Measurements from ENCODE around the gene ARPC2.

Gene ARPC2

DNA sequence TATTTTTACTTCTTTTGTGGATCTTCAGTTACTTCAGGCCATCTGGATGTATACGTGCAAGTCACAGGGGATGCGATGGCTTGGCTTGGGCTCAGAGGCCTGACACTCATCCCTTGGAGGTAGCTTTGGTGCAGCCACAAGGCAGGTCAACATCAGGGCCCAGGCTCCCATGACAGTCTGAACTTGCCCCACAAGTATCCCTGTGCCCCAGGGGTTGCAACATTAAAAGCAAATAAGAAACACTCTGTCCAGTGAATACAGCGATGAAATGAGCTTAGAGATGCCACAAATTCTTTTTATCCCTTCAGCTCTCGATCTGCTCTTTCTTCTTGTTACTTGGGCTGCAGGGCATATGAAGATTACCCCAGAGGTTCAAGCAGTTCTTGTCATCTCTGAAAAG lies 37.2 kb upstream of the ARPC2 start:
- CTCF ChIA-PET = no interaction called here
- no peak for TF ChIP-seq ELF4 (IDR thresholded peaks at IDR 0.05)
- no peak for TF ChIP-seq ARNT (IDR thresholded peaks at IDR 0.05)
- TF ChIP-seq SP1 (IDR thresholded peaks at IDR 0.05) = no peak
- no peak for TF ChIP-seq ZNF384 (IDR thresholded peaks at IDR 0.05)
- TF ChIP-seq L3MBTL2 (conservative IDR thresholded peaks at IDR 0.05) = no peak
- TF ChIP-seq, protein P1, sequence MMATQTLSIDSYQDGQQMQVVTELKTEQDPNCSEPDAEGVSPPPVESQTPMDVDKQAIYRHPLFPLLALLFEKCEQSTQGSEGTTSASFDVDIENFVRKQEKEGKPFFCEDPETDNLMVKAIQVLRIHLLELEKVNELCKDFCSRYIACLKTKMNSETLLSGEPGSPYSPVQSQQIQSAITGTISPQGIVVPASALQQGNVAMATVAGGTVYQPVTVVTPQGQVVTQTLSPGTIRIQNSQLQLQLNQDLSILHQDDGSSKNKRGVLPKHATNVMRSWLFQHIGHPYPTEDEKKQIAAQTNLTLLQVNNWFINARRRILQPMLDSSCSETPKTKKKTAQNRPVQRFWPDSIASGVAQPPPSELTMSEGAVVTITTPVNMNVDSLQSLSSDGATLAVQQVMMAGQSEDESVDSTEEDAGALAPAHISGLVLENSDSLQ (IDR thresholded peaks at IDR 0.05) = no peak
- TF ChIP-seq HDGF (IDR thresholded peaks at IDR 0.05; ENCODE audit: borderline replicate concordance) = no peak
- TF ChIP-seq LEF1 (IDR thresholded peaks at IDR 0.05; ENCODE audit: borderline replicate concordance) = no peak
- TF ChIP-seq NFRKB (IDR thresholded peaks at IDR 0.05) = no peak
- TF ChIP-seq FOXK2 (IDR thresholded peaks at IDR 0.05) = no peak
- TF ChIP-seq CTBP1 (IDR thresholded peaks at IDR 0.05; ENCODE audit: borderline replicate concordance) = no peak
- TF ChIP-seq BHLHE40 (IDR thresholded peaks at IDR 0.05; ENCODE audit: borderline replicate concordance) = no peak
- no peak for TF ChIP-seq FOXA1 (IDR thresholded peaks at IDR 0.05)
- no peak for TF ChIP-seq SUZ12 (IDR thresholded peaks at IDR 0.05)
- no peak for TF ChIP-seq TARDBP (IDR thresholded peaks at IDR 0.05)
- TF ChIP-seq FOXM1 (IDR thresholded peaks at IDR 0.05; ENCODE audit: borderline replicate concordance) = no peak
- POLR2A ChIA-PET = no interaction called here
- no peak for DNase-seq (ENCODE audit: extremely low spot score)

DNA sequence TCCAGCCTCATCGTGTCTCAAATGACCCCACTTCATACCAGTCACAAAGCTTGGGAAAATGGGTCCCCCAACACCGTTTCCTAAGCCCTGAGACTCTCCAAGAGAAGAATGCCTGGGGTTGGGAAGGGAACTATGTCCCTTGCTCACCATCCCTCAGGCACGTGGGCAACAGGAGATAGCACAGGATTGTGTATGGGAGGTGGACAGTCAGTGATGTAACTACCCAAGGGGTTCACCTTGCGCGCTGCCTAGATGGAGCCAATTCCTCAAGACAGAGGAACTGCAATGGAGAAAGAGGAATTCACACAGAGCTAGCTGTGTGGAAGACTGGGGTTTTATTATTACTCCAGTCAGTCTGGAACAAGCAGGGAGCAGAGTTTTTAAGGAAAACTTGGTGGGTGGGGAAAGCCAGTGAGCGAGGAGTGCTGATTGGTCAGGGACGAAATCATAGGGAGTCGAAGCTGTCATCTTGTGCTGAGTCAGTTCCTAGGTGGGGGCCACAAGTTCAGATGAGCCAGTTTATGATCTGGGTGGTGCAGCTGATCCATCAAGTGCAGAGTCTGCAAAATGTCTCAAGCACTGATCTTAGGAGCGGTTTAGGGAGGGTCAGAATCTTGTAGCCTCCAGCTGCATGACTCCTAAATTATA lies 36.4 kb upstream of the ARPC2 start:
- TF ChIP-seq ELF4 (IDR thresholded peaks at IDR 0.05) (no peak), NFRKB (IDR thresholded peaks at IDR 0.05) (no peak), ZNF384 (IDR thresholded peaks at IDR 0.05) (no peak), ARNT (IDR thresholded peaks at IDR 0.05) (no peak), HDGF (IDR thresholded peaks at IDR 0.05; ENCODE audit: borderline replicate concordance) (no peak), CTBP1 (IDR thresholded peaks at IDR 0.05; ENCODE audit: borderline replicate concordance) (no peak), SP1 (IDR thresholded peaks at IDR 0.05) (no peak), LEF1 (IDR thresholded peaks at IDR 0.05; ENCODE audit: borderline replicate concordance) (no peak), L3MBTL2 (conservative IDR thresholded peaks at IDR 0.05) (no peak), FOXK2 (IDR thresholded peaks at IDR 0.05) (no peak), SUZ12 (IDR thresholded peaks at IDR 0.05) (no peak), FOXM1 (IDR thresholded peaks at IDR 0.05; ENCODE audit: borderline replicate concordance) (no peak), FOXA1 (IDR thresholded peaks at IDR 0.05) (no peak), TARDBP (IDR thresholded peaks at IDR 0.05) (no peak), BHLHE40 (IDR thresholded peaks at IDR 0.05; ENCODE audit: borderline replicate concordance) (no peak)
- TF ChIP-seq, protein P1 (IDR thresholded peaks at IDR 0.05) = no peak
- CTCF ChIA-PET = no interaction called here
- DNase-seq (ENCODE audit: extremely low spot score) = no peak
- POLR2A ChIA-PET = no interaction called here

- DNase-seq (ENCODE audit: extremely low spot score) = no peak
- ChIA-PET POLR2A (no interaction called here), CTCF (no interaction called here)
- TF ChIP-seq TARDBP (IDR thresholded peaks at IDR 0.05) (no peak), NFRKB (IDR thresholded peaks at IDR 0.05) (no peak), SP1 (IDR thresholded peaks at IDR 0.05) (no peak), LEF1 (IDR thresholded peaks at IDR 0.05; ENCODE audit: borderline replicate concordance) (no peak), FOXA1 (IDR thresholded peaks at IDR 0.05) (no peak), FOXK2 (IDR thresholded peaks at IDR 0.05) (no peak), ARNT (IDR thresholded peaks at IDR 0.05) (no peak), HDGF (IDR thresholded peaks at IDR 0.05; ENCODE audit: borderline replicate concordance) (no peak), CTBP1 (IDR thresholded peaks at IDR 0.05; ENCODE audit: borderline replicate concordance) (no peak), FOXM1 (IDR thresholded peaks at IDR 0.05; ENCODE audit: borderline replicate concordance) (no peak), L3MBTL2 (conservative IDR thresholded peaks at IDR 0.05) (no peak), SUZ12 (IDR thresholded peaks at IDR 0.05) (no peak), ZNF384 (IDR thresholded peaks at IDR 0.05) (no peak), BHLHE40 (IDR thresholded peaks at IDR 0.05; ENCODE audit: borderline replicate concordance) (no peak), ELF4 (IDR thresholded peaks at IDR 0.05) (no peak)
- TF ChIP-seq, protein P1 (IDR thresholded peaks at IDR 0.05) = no peak
Measured at GRCh38 chr2:218184331-218184730, 32.7 kb upstream of the ARPC2 start.

DNA sequence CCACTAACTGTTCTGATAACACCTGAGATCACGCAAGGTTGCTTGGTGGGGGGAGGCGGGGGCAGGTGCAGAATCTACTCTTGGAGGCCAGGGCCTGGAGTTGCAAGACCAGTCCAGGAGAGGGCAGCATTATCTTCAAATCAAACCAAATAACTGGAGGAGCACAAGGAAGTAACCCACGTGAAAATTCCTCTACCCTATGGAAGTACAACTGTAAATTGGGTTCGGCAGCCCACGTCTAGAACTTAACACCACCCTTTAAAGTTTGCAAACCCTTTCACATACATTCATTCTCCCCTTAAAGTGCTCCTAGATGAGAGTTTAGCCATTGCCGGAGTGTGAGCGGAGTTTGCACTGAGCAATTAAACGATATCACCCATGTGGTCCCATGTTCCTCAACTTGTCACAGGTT lies 30.6 kb upstream of the ARPC2 start:
- peak; percentile 49; the same call in 1 of the 2 replicates for TF ChIP-seq L3MBTL2 (conservative IDR thresholded peaks at IDR 0.05)
- no peak for TF ChIP-seq FOXM1 (IDR thresholded peaks at IDR 0.05; ENCODE audit: borderline replicate concordance)
- ChIA-PET CTCF (no interaction called here), POLR2A (no interaction called here)
- peak; percentile 81 for DNase-seq (ENCODE audit: extremely low spot score)

DNA sequence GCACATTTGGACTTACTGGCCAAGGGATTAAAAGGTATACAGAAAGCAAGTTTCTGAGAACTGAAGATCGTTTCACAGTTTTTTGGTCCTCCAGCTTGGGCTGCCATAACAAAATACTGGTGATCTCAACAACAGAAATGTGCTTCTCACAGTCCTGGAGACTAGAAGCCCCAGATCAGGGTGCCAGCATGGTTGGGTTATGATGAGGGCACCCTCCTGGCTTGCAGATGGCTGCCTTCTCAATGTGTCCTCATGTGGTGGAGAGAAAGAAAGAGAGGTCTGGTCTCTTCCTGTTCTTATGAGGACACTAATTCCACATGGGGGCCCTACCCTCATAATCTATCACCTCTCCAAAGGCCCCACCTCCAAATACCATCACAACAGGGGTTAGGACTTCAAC lies 30.1 kb upstream of the ARPC2 start:
- ChIA-PET POLR2A (no interaction called here), CTCF (no interaction called here)
- DNase-seq (ENCODE audit: extremely low spot score) = no peak
- TF ChIP-seq FOXA1 (IDR thresholded peaks at IDR 0.05) (no peak), SP1 (IDR thresholded peaks at IDR 0.05) (no peak), ZNF384 (IDR thresholded peaks at IDR 0.05) (no peak), BHLHE40 (IDR thresholded peaks at IDR 0.05; ENCODE audit: borderline replicate concordance) (no peak), FOXK2 (IDR thresholded peaks at IDR 0.05) (no peak), L3MBTL2 (conservative IDR thresholded peaks at IDR 0.05) (no peak), SUZ12 (IDR thresholded peaks at IDR 0.05) (no peak), HDGF (IDR thresholded peaks at IDR 0.05; ENCODE audit: borderline replicate concordance) (no peak), LEF1 (IDR thresholded peaks at IDR 0.05; ENCODE audit: borderline replicate concordance) (no peak), FOXM1 (IDR thresholded peaks at IDR 0.05; ENCODE audit: borderline replicate concordance) (no peak), NFRKB (IDR thresholded peaks at IDR 0.05) (no peak), CTBP1 (IDR thresholded peaks at IDR 0.05; ENCODE audit: borderline replicate concordance) (no peak), ARNT (IDR thresholded peaks at IDR 0.05) (no peak), TARDBP (IDR thresholded peaks at IDR 0.05) (no peak), ELF4 (IDR thresholded peaks at IDR 0.05) (no peak)
- TF ChIP-seq, protein P1 (IDR thresholded peaks at IDR 0.05) = no peak

Measured in HEK293T (cell line).